8988T (cell line): ENCODE measurements around the gene CDK5RAP3.
A peak's percentile ranks its signal among the peaks of the same experiment; 100 is the strongest.

ENCODE experiments used
- DNase-seq: peaks from one replicate; pipeline ENCODE4 v3.0.0; 2011

The CDK5RAP3 gene

DNA sequence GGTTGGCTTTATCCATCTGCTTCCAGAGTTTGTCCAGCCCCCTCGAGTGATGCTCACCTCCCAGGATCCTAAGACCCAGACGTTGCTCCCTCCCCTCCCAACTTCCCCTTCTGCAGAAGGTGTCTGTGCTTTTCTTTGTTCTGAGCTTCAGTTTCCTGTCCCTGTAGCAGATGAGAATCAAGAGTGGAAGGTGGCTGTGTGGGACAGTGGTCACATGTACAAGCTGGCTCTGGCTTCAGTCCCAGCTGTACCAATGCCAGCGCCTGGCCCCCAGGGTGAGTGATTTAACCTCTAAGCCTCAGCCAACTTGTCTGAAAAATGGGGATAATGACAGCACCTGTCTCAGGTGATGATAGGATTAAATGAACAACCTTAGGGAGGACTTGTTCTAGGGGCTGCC lies 21.0 kb upstream of the CDK5RAP3 start:
- no peak for DNase-seq

DNA sequence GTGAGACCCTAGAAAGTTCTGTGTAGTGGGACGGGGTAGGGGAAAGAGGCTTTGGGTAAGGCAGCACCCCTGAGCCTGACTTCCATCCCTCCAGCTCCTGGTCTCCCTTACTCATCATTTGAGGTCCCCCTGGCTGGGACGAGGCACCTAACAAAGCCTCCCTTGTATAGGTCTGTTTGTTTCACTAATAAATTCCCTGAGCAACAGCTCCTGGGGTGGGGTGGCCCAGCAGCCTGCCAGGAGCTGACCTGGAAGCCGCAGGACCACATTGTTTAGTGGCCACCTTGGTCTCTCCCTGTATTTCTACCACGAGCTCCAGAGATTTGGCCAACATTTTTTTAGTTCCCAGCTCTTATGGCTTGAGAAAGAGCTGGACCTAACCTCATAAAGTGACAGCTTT lies 20.5 kb upstream of the CDK5RAP3 start:
- no peak for DNase-seq

- DNase-seq = no peak
These were observed 18.5 kb upstream of the CDK5RAP3 start for GRCh38 chr17:47952171-47953021.

DNA sequence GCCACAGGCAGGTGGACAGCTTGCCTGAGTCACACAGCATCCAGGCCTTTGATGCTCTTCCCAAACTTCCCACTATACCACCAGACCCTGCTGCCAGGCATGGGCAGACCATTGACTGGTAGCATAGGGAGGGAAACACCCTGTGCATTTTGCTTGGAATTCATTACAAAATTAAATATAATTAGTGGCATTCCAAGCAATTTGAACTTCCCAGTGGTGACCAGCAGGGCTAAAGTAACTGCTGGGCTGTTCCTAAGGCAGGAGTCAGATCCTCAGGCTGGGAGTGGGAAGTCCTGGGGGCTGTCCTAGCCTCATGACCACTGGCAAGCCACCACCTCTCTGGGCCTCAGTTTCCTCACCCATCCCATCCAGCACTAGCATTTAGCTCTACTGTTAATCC lies 17.0 kb upstream of the CDK5RAP3 start:
- DNase-seq = no peak

DNA sequence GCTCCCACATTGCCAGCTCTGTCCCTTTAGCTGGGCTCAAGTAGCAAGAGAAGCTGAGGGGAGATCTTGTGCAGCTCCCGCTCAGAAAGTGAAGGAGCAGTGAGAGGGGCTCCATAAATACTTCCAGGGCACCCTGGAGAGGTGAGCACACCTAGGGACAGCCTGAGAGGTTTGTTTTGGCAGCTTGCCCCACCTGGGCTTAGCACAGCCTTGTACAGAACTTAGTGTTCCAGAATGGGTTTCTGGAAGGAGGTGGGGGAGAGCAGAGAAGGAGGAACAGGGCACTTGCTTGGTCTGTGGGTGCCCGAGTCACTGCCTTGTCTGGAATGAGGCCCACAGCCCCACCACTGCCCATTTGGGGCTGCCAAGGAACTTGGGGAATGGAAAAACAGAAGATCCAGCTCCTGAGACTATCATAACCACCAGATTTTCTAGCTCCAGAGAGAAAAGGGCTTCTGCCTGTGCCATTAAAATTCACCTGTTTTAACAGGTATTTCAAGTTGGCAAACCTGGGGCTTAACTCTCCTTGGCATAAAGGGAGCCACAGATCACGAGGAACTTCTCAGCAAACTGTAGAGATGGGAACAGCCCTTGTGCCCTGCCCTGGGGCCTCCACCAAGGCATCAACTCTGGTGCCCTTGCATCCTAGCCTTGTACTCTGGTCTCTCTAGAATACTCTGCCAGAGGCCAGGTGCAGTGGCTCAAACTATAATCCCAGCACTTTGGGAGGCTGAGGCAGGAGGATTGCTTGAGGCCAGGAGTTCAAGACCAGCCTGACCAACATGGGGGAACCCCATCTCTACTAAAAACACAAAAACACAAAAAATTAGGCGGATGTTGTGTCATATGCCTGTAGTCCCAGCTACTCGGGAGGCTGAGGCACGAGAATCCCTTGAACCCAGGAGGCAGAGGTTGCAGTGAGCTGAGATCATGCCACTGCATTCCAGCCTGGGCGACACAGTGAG lies 15.1 kb upstream of the CDK5RAP3 start:
- DNase-seq = no peak

- DNase-seq = no peak
These were observed 13.9 kb upstream of the CDK5RAP3 start for GRCh38 chr17:47956791-47957590.

DNA sequence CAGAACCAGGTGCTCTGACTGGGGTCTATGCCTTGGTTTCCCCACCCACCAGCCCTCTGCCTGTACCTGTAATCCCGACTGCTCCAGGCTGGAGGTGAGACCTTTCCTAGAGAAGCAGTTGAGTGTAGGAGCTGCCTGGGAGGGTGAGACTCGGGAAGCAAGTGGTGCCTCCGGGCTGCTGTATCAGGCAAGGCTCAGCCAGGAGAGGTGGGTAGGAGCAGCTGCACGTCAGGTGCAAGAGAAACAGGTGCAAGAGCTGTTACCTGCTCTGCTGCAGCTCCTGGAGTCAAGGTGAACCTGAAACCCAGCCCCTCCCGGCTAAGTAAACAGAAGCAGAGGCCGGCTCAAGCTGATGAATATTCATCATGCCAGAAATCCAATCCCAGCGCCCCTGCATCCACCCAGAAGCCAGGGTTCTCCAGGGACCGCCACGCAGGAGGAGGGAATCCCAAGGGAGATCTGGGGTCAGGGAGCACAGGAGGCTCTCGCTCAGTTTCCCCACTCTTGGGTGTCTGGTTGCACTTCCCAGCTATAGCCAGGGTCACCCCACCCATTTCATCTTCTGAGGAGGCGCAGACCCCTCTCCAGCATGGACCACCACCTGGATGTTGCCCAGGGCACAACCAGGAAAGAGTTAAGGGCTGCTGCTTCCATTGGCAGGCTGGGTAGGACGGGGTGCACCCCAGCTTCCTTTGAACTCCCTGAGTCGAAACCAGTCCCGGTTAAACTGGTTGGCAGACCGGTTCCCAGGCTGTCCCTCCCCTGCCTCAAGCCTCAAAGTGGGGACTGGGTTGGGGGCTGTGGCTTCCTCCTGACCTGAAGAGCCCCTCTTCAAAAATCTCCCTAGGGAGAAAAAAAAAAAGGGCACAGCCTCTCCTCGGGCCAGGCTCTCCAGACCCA lies 13.1 kb upstream of the CDK5RAP3 start, which contains the start of gene PRR15L:
Gene PRR15L (minus strand): TSS at position 293 of the 900 bp plus-strand sequence. CDS start 4,649 bp downstream, outside the sequence.
- DNase-seq = no peak

- no peak for DNase-seq
These were observed 10.9 kb upstream of the CDK5RAP3 start for GRCh38 chr17:47959825-47960655.

GRCh38 chr17:47961406-47961805 lies 9.5 kb upstream of the CDK5RAP3 start:
- DNase-seq = no peak

- no peak for DNase-seq
These were observed 8.0 kb upstream of the CDK5RAP3 start for GRCh38 chr17:47962901-47963300.

GRCh38 chr17:47964856-47965255 lies 6.1 kb upstream of the CDK5RAP3 start:
- no peak for DNase-seq

GRCh38 chr17:47966079-47966519 lies 4.8 kb upstream of the CDK5RAP3 start:
- DNase-seq = no peak

DNA sequence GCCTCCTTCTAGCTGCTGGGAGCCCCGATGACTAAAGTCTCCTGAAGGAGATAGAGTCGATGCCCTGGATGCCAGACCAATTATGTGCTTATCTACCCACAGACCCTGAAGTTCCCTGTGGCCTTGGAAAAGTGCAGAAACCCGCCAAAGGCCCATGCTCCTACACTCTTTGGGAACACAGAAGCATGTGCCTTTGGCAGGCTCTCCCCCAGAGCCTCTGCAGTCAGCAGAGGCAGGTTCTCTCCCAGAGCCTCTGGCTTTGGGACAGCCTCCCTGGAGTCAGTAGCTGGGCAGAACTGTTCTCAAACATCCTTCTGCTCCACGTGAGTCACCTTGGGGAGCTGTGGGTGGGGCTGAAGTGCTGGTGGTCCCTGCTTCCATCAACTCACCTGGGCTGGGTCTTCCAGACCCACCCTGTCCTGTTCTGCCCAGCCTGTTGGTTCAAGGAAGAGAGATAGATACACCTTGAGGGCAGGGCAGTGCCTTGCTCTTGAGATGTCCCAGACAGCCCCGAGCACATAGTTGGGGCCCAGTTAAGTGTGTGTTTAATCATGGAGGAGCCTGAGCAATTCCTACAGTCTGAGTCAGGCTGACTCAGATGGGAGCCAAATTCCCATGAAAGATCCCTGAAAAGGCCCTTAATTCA lies 3.2 kb upstream of the CDK5RAP3 start:
- DNase-seq = peak; percentile 65

DNA sequence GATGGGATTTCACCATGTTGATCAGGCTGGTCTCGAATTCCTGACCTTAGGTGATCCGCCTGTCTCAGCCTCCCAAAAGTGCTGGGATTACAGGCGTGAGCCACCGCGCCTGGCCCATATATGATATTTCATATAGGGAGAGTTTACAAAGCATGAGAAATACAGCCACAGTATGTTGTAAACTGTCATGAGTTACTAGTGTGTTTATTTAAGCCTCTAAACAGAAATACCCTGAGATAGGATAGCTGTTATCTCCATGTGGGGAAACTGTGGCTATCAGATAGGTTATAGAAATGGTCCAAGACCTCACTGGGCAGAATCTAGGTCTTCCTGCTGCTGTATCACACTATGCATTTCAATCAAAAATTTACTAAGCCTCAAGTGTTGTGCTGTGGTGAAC lies 2.1 kb upstream of the CDK5RAP3 start:
- DNase-seq = no peak

GRCh38 chr17:47969930-47970724 lies 786 bp upstream of the CDK5RAP3 start:
- no peak for DNase-seq

GRCh38 chr17:47973541-47973940 lies 2.6 kb downstream of the CDK5RAP3 start:
- no peak for DNase-seq

DNA sequence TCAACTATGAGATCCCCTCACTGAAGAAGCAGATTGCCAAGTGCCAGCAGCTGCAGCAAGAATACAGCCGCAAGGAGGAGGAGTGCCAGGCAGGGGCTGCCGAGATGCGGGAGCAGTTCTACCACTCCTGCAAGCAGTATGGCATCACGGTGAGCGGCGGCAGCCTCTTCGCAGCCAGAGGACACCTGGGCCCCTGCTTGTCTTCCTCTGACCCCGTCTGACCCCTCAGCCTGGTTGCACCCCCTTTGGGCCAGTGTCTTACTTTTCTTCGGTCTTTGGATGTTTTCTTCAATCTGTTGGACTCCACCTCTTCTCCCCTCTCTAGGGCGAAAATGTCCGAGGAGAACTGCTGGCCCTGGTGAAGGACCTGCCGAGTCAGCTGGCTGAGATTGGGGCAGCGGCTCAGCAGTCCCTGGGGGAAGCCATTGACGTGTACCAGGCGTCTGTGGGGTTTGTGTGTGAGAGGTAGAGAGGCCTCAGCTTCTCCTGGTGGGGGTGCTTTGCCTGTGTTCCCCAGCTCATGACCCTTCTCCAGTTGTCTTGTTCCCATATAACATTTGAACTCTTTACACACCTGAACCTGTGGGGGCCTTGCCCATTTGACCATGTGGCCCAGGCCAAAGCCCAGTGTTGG lies 4.4 kb downstream of the CDK5RAP3 start:
- no peak for DNase-seq

DNA sequence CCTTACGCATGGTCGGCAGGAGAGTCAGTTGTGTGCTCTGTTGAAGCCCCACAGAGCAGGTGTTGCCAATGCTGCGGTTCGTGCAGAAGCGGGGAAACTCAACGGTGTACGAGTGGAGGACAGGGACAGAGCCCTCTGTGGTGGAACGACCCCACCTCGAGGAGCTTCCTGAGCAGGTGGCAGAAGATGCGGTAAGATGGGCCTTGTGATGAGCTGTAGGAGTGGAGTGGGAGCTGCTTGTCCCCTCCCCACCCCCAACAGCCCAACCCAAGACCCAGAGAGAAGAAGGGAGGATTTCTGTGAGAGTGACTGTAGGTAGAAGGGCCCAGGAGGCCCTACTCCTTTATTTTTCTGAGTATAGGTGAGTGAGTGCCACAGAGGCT lies 4.9 kb downstream of the CDK5RAP3 start:
- DNase-seq = no peak

GRCh38 chr17:47978324-47978723 lies 7.4 kb downstream of the CDK5RAP3 start:
- DNase-seq = peak; percentile 92
